Esophagus muscularis mucosa (tissue), 2 donors: ENCODE data around the gene FRS3.

ENCODE experiments used
- EP300 ChIP-seq: sonication (generic); formaldehyde crosslinking; IDR thresholded peaks from one replicate; pipeline ENCODE4 v1.6.1; 2017; ENCODE audit warnings: antibody characterized with exemption
- POLR2A ChIP-seq: fragments of 450-650 bp; IDR thresholded peaks from one replicate; pipeline ENCODE4 v1.6.1; 2017; ENCODE audit warnings: antibody characterized with exemption, moderate library complexity, mild to moderate bottlenecking, low read depth

GRCh38 chr6:41824571-41825569 lies 45.2 kb upstream of the FRS3 start:
- no peak for TF ChIP-seq EP300
- TF ChIP-seq POLR2A, result no peak
